Measurements from ENCODE around the gene PNMT. TPM values are rescaled to one million over a fixed set of nuclear protein-coding genes. Genes with fewer than 3 reads are reported as not detected.

PNMT gene
- total RNA-seq, 2 experiments from 2014 or later: not detected

- Histone ChIP-seq H4K20me1 (ENCODE audit: insufficient read depth, low read length) (no peaks in the 10 kb centered on the region), H3K9me2 (ENCODE audit: insufficient read depth, low read length) (no peaks in the 10 kb centered on the region), H3K4me1 (ENCODE audit: insufficient read depth, low read length, poor library complexity, severe bottlenecking) (peaks cover 41% of the 10 kb centered on the region), H3K4me2 (ENCODE audit: low read length) (no peak overlapping the region), H2AFZ (ENCODE audit: low read length) (no peak overlapping the region), H3K79me2 (ENCODE audit: insufficient read depth, low read depth, low read length) (no peaks in the 10 kb centered on the region), H3K9me3 (ENCODE audit: low read length) (no peaks in the 10 kb centered on the region), H3K27ac (ENCODE audit: low read depth, low read length, poor library complexity, severe bottlenecking) (no peak overlapping the region), H3K4me3 (ENCODE audit: low read depth, low read length, poor library complexity, severe bottlenecking) (no peak overlapping the region), H3K36me3 (ENCODE audit: insufficient read depth, low read length) (no peaks in the 10 kb centered on the region)
- CTCF ChIA-PET (ENCODE audit: unreplicated experiment): no interaction called here
- BruUV-seq (replicated peaks): no TSS peak
- POLR2A ChIA-PET: no interaction called here
- intact Hi-C loops (cut with micrococcal nuclease; ENCODE audit: unreplicated experiment): no loop called here
- TF ChIP-seq, protein P1, sequence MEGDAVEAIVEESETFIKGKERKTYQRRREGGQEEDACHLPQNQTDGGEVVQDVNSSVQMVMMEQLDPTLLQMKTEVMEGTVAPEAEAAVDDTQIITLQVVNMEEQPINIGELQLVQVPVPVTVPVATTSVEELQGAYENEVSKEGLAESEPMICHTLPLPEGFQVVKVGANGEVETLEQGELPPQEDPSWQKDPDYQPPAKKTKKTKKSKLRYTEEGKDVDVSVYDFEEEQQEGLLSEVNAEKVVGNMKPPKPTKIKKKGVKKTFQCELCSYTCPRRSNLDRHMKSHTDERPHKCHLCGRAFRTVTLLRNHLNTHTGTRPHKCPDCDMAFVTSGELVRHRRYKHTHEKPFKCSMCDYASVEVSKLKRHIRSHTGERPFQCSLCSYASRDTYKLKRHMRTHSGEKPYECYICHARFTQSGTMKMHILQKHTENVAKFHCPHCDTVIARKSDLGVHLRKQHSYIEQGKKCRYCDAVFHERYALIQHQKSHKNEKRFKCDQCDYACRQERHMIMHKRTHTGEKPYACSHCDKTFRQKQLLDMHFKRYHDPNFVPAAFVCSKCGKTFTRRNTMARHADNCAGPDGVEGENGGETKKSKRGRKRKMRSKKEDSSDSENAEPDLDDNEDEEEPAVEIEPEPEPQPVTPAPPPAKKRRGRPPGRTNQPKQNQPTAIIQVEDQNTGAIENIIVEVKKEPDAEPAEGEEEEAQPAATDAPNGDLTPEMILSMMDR (conservative IDR thresholded peaks at IDR 0.05; ENCODE audit: low read length): no peak
- TF ChIP-seq EZH2phosphoT487 (IDR thresholded peaks at IDR 0.05; ENCODE audit: borderline replicate concordance, low read depth, low read length): no peak
- DNase-seq (ENCODE audit: low spot score): no peak
Measured at GRCh38 chr17:39677542-39678339, 9.5 kb downstream of the PNMT start.

- Histone ChIP-seq H3K4me1 (ENCODE audit: insufficient read depth, low read length, poor library complexity, severe bottlenecking) (peaks cover 41% of the 10 kb centered on the region), H3K4me2 (ENCODE audit: low read length) (no peak overlapping the region), H3K4me3 (ENCODE audit: low read depth, low read length, poor library complexity, severe bottlenecking) (no peak overlapping the region), H3K9me3 (ENCODE audit: low read length) (no peaks in the 10 kb centered on the region), H3K79me2 (ENCODE audit: insufficient read depth, low read depth, low read length) (no peaks in the 10 kb centered on the region), H4K20me1 (ENCODE audit: insufficient read depth, low read length) (no peaks in the 10 kb centered on the region), H3K9me2 (ENCODE audit: insufficient read depth, low read length) (no peaks in the 10 kb centered on the region), H2AFZ (ENCODE audit: low read length) (no peak overlapping the region; the same call in 1 of the 2 replicates), H3K36me3 (ENCODE audit: insufficient read depth, low read length) (no peaks in the 10 kb centered on the region), H3K27ac (ENCODE audit: low read depth, low read length, poor library complexity, severe bottlenecking) (no peak overlapping the region)
- intact Hi-C loops (cut with micrococcal nuclease; ENCODE audit: unreplicated experiment): no loop called here
- TF ChIP-seq, protein P1 (conservative IDR thresholded peaks at IDR 0.05; ENCODE audit: low read length): peak; percentile 43; the same call in 1 of the 2 replicates
- no peak for TF ChIP-seq EZH2phosphoT487 (IDR thresholded peaks at IDR 0.05; ENCODE audit: borderline replicate concordance, low read depth, low read length)
- no peak for DNase-seq (ENCODE audit: low spot score)
- ChIA-PET CTCF (ENCODE audit: unreplicated experiment) (no interaction called here), POLR2A (no interaction called here)
- no TSS peak for BruUV-seq (replicated peaks)
Measured at GRCh38 chr17:39678340-39679116, 10.3 kb downstream of the PNMT start.
